ENCODE data around the gene APBB1IP.

The APBB1IP gene

DNA sequence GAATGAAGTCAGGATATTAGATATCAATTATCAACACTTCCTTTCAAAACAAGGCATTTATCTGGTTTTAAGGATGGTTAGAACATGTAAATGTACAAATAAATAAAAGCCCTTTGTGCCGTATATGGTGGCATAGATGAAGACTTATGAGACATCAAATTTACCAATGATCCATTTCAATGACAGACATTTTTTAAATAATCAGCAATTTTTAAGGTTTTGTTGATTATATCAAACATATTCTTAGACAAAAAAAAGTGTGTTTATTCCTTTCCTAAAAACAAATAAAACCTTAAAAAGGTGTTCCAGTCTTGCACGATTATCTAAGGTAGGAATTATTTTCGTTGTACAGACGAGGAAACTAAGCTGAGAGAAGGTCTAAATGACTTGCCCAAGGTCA, 13.8 kb downstream of the APBB1IP start:
- no peak overlapping the region for H3K4me3 ChIP-seq (ENCODE audit: low read length)
- TF ChIP-seq, protein P1, sequence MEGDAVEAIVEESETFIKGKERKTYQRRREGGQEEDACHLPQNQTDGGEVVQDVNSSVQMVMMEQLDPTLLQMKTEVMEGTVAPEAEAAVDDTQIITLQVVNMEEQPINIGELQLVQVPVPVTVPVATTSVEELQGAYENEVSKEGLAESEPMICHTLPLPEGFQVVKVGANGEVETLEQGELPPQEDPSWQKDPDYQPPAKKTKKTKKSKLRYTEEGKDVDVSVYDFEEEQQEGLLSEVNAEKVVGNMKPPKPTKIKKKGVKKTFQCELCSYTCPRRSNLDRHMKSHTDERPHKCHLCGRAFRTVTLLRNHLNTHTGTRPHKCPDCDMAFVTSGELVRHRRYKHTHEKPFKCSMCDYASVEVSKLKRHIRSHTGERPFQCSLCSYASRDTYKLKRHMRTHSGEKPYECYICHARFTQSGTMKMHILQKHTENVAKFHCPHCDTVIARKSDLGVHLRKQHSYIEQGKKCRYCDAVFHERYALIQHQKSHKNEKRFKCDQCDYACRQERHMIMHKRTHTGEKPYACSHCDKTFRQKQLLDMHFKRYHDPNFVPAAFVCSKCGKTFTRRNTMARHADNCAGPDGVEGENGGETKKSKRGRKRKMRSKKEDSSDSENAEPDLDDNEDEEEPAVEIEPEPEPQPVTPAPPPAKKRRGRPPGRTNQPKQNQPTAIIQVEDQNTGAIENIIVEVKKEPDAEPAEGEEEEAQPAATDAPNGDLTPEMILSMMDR (conservative IDR thresholded peaks at IDR 0.05; ENCODE audit: low read depth, low read length): no peak

DNA sequence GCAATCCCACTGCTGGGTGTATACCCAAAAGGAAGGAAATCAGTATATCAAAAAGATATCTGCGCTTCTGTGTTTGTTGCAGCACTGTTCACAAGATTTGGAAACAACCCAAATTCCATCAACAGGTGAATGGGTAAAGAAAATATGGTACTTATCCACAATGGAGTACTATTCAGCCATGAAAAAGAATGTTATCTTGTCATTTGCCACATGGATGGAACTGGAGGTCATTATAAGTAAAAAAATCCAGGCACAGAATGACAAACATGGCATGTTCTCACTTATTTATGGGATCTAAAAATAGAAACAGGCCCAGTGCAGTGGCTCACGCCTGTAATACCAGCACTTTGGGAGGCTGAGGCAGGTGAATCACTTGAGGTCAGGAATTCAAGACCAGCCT, 15.7 kb downstream of the APBB1IP start:
- TF ChIP-seq, protein P1 (conservative IDR thresholded peaks at IDR 0.05; ENCODE audit: low read depth, low read length): no peak
- no peak overlapping the region for H3K4me3 ChIP-seq (ENCODE audit: low read length)
- no peak for DNase-seq (ENCODE audit: low read depth)

More for the DNA sequence above, 13.8 kb downstream of the APBB1IP start:
- DNase-seq (ENCODE audit: low read depth): no peak

DNA sequence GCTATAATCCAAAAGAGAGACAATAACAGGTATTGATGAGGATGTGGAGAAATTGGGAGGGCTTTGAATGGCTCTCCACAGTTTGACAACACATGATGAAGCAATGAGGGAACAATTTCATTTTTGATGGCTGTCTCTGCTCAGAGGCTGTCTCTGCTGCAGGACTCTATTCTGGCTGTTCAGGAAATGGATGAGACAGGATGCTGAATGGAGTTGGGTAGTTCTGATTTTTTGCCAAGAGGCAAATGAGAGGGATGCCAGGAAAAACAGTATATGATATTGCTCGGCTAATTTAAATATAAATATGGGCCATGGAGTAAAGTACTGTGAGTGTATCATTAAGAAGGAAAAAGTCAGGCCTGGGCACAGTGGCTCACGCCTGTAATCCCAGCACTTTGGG, 16.8 kb downstream of the APBB1IP start:
- TF ChIP-seq, protein P1 (conservative IDR thresholded peaks at IDR 0.05; ENCODE audit: low read depth, low read length): no peak
- no peak for DNase-seq (ENCODE audit: low read depth)
- no peak overlapping the region for H3K4me3 ChIP-seq (ENCODE audit: low read length)

DNA sequence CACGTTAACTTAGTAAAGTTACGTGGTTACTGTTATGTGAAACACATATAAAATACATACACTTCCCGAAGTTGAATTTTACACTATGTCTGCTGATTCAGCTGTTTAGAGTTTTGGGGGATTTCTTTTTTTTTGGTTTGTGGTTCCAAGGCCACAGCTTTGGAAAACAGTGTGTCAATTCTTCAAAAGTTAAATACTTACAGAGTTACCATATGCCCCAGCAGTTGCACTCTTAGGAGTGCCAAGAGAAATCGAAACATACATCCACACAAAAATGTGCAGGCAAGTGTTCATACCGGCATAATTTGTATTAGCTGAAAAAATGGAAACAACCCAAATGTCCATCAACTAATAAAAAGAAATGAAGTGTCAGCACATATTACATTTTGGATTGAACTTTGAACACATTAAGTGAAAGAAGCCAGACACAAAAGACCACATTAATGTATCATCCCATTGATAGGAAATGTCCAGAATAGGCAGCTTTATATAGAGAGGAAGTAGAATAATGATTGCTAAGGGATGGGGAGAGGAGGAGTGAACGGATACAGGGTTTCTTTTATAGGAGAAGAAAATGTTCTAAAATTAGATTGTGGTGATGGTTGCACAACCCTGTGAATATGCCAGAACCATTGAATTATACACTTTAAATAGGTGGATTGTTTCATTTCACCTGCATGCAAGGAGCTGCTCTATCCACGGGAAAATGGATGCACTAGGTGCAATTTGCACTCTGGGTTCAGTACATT, 17.6 kb downstream of the APBB1IP start:
- H3K4me3 ChIP-seq (ENCODE audit: low read length): no peak overlapping the region
- DNase-seq (ENCODE audit: low read depth): no peak
- TF ChIP-seq, protein P1 (conservative IDR thresholded peaks at IDR 0.05; ENCODE audit: low read depth, low read length): no peak

DNA sequence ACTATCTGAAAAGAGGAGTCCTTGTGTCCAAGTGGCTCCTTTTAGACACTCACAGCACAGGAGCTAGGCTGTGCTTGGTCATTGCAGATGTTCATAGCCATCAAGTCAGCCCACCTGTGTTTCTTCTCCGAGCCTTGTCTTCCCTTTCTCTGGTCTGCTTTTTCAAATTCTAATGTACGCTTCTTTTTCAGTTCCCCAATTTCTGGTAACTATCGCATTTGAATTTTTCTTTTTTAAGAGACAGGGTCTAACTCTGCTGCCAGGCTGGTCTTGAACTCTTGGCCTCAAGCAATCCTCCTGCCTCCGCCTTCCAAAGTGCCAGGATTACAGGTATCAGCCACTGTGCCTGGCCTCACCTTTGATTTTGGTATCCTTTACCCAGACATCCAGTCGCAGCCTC, 18.9 kb downstream of the APBB1IP start:
- no peak for DNase-seq (ENCODE audit: low read depth)
- no peak overlapping the region for H3K4me3 ChIP-seq (ENCODE audit: low read length)
- TF ChIP-seq, protein P1 (conservative IDR thresholded peaks at IDR 0.05; ENCODE audit: low read depth, low read length): no peak

DNA sequence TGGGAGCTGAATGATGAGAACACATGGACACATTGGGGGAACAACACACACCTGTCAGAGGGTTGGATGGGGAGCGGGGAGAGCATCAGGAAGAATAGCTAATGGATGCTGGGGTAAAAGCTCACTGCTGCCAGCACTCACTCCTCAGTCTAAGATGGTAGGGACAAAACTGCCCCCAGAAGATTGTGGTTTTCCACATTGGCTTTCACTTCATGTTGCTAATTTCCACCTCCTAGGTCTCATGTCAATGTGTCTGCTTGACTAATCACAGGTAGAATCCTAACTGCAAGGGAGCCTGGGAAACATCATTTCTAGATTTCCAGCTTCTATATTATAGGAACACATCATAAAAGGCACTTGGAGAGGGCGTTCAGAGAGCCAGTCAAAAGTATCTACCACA, 22.6 kb downstream of the APBB1IP start:
- TF ChIP-seq, protein P1 (conservative IDR thresholded peaks at IDR 0.05; ENCODE audit: low read depth, low read length): no peak
- no peak for DNase-seq (ENCODE audit: low read depth)
- H3K4me3 ChIP-seq (ENCODE audit: low read length): no peak overlapping the region

DNA sequence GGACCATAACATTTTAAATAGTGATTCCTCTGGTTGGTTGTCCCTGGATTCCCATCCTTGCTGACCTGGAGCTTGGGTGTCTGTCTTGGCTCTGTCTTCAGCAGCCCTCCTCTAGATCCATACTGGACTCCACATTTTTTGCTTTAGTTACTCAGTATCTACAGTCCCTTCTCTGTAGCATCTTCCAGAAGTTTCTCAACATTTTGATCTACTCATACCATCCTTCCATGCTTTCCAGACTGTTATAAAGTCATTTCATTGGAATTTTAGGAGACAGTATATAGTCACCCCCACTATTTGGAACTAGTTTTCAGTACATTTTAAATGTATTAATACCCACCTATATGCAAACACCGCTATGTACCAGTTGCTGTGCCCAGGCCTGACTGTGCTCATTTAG, 25.8 kb downstream of the APBB1IP start:
- TF ChIP-seq, protein P1 (conservative IDR thresholded peaks at IDR 0.05; ENCODE audit: low read depth, low read length): no peak
- no peak overlapping the region for H3K4me3 ChIP-seq (ENCODE audit: low read length)
- DNase-seq (ENCODE audit: low read depth): no peak
